Erythroblast (primary cell): Measurements from ENCODE around the gene CRIP2.

ENCODE experiments used
- GATA1 ChIP-seq: IDR thresholded peaks from 2 replicates; pipeline ENCODE4 v1.6.1; 2011; ENCODE audit warnings: low read depth, mild to moderate bottlenecking, control low read depth, low read length, moderate library complexity
- POLR2A ChIP-seq: IDR thresholded peaks from 2 replicates; pipeline ENCODE4 v1.6.1; 2011; ENCODE audit warnings: mild to moderate bottlenecking, low read length

- TF ChIP-seq POLR2A (no peak), GATA1 (no peak)
Measured at GRCh38 chr14:105467249-105467941, 7.2 kb upstream of the CRIP2 start.
